ENCODE data around the gene SCD5. TPM values are rescaled to one million over a fixed set of nuclear protein-coding genes. Genes with fewer than 3 reads are reported as not detected.

The SCD5 gene
- polyA plus RNA-seq, 3 donors, result 33.8 to 46.9 (median 40.1) TPM

DNA sequence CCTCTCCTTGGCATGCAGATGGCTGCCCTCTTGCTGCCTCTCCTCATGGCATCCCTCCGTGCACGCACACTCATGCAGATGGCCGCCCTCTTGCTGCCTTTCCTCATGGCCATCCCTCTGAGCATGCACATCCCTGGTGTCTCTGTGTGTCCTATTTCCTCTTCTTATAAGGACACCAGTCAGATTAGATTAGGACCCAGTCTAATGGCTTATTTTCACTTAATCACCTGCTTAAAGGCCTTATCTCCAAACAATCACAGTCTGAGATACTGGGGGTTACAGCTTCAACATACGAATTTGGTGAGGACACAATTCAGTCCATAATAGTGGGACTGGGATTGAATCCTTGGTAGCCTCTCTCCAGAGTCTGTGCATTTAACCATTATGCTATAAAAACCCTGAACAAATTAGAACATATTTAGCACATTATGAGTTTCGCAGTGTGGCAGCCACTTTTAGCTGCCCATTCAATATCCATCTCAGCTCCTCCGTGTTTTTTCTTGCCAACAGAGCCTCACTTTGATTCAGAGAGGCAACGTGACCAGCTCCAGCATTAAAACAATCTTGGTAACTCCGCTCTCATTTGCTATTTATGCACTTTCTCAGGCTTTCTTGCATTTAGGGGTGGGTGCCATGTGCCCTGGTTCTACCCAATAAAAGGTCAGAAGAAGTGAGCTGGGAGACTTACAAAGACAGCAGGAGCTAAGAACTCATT, 210.6 kb downstream of the SCD5 start:
- no peak for DNase-seq (ENCODE audit: extremely low read depth in 1 of 11, low read depth in 9 of 11, low spot score in 4 of 11)

DNA sequence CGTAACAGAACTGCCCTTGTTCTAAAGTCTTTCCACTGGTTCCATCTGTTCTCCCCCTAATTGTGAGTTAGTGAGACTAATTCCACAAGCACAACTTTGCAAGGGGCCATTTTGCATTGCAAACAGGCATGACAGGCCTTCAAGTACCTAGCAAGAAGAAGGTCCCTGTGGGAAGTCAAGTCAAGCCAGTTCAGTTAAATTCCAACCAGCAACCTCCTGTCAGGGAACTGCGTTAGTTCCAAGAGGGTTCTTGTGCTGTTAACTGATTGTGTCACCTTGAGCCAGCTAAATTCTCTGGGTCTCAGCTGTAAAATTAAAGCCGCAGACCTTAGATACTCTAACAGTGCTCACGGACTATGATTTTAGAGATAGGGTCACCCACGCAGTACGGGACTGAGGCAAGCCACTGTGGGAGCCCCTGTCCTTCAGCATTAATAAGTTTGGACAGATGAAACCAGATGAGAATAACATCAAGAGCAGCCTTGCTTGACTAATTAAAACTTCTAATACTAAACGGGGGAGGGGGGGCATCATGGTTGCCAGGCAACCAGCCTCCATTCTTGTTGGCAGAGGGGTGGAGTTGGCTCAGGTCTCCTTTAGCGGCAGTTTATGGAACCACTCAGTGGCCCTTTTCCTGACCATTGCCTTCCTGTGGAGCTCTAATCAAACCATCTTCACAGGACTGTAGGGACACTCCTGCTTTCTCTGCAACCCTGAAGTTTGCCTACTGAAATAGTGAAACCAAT, 212.7 kb downstream of the SCD5 start:
- peak in 2 of 11 donors; percentile 22 to 33 for DNase-seq (ENCODE audit: extremely low read depth in 1 of 11, low read depth in 9 of 11, low spot score in 4 of 11)

DNA sequence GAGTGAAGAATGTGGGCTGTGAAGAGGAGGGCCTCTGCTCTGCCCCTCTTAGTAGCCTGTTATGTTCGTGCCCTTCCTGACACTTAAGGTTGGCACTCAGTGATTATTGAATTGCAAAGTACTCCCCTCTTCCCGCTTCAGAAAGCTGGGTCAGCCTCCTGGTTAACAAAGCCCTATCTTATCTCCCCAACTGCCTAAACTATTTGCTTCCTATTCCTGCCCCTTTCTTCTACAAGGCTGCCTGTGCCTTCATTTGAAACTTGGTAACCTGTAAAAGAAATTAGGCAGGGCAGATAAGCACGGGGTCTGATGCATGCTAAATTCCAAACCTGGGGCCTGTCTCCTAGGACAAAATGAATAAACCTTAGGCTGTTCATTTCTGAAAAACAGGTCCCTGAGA, 213.7 kb downstream of the SCD5 start:
- no peak for DNase-seq (ENCODE audit: extremely low read depth in 1 of 11, low read depth in 9 of 11, low spot score in 4 of 11)

DNA sequence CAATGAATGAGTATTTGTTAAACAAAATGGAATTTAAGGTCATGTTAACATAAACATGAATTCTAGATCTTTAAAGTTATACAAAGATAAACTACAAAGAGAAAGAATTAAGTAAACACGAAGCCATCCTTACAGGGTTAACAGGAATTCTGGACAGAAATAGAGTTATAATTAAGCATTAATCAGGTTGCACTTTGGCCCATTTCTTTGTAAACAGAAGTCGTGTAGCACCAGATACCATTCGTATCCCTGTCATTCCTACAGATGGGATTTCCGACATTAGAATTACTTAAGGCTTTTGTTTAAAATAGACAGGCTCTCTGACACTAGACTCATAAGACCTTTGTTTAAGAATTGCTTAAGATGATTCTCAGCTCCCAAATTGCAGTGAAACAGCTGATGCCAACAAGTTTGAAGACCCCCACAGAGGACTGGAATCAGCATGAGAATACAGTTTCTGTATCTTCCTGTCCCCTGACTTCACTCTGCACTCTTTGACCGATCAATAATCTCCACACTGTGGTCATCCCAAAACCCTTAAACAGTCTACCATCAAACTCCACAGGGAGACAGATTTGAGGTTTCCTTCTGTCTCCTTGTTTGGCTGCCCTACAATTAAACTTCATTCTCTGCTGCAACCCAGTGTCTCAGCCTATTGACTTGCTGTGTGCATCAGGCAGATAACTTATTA, 214.6 kb downstream of the SCD5 start:
- DNase-seq (ENCODE audit: extremely low read depth in 1 of 11, low read depth in 9 of 11, low spot score in 4 of 11), result no peak

DNA sequence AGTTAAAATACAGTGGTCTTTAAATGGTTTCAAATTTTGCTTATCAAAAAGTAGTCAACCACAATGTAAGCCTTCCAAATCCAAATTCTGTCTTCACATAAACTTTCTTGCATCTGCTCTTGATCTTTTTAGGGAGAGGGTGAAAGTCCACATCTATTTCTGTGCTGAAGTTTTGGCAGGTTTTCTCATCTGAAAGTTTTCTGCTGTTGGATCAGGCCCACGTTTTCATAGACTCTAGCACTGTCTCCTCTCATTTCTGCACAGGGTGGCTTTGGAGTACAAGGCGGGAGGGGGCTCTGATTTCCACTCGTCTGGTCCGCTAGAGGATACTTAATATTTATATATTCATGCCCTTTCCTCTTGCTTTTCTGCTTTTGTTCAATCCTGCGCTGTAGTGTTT, 218.7 kb downstream of the SCD5 start:
- DNase-seq (ENCODE audit: extremely low read depth in 1 of 11, low read depth in 9 of 11, low spot score in 4 of 11), result no peak

Other genes starting within 250 kb of the SCD5 start
- gene TMEM150C, start 236.8 kb downstream of the SCD5 start, polyA plus RNA-seq (ENCODE audit: insufficient read length in 3 of 3), result 10 to 100 TPM; 25.6 to 26.7 (median 26.4) TPM
- 100 to 1,000 TPM; 221 to 267 (median 235) TPM for gene SEC31A, start 92.4 kb upstream of the SCD5 start, polyA plus RNA-seq (ENCODE audit: insufficient read length in 3 of 3)
- gene THAP9, start 101.9 kb upstream of the SCD5 start, polyA plus RNA-seq (ENCODE audit: insufficient read length in 3 of 3), result 10 to 100 TPM in 2 of 3 donors, 1 to 10 TPM in 1; 8.3 to 13.0 (median 11.7) TPM
- 10 to 100 TPM; 13.8 to 18.1 (median 14.7) TPM for gene LIN54, start 212.0 kb upstream of the SCD5 start, polyA plus RNA-seq (ENCODE audit: insufficient read length in 3 of 3)
- gene COPS4, start 236.4 kb upstream of the SCD5 start, polyA plus RNA-seq (ENCODE audit: insufficient read length in 3 of 3), result 10 to 100 TPM; 76.6 to 80.9 (median 76.7) TPM

All from renal cortex interstitium (tissue), 11 donors.